Neural cell (in vitro differentiated cells): ENCODE measurements around the gene OR52W1. TPM values are rescaled to one million over a fixed set of nuclear protein-coding genes. Genes with fewer than 3 reads are reported as not detected.

Experiments used
- H2AFZ ChIP-seq: fragments of 200-600, 300-800 bp; sonication (generic), shearing (Covaris generic); 2 replicates; pipeline ENCODE4 v1.6.0; 2014; ENCODE audit warnings: low read depth, mild to moderate bottlenecking, antibody characterized with exemption, low read length, moderate library complexity
- H3F3A ChIP-seq: fragments of 200-600 bp; shearing (Covaris generic); 2 replicates; pipeline ENCODE4 v1.6.1; 2016; ENCODE audit warnings: mild to moderate bottlenecking, moderate library complexity, mixed read lengths, antibody characterized with exemption, low read length; ENCODE audit not compliant: insufficient read depth, poor library complexity, severe bottlenecking
- H3K27ac ChIP-seq: fragments of 200-600, 300-800 bp; sonication (generic), shearing (Covaris generic); 2 replicates; pipeline ENCODE4 v1.5.1; 2014; ENCODE audit warnings: mild to moderate bottlenecking, low read length, moderate library complexity
- H3K27me3 ChIP-seq: fragments of 300-800, 200-600 bp; sonication (generic), shearing (Covaris generic); 2 replicates; pipeline ENCODE4 v1.6.0; 2014; ENCODE audit warnings: mild to moderate bottlenecking, low read depth, low read length, moderate library complexity; ENCODE audit not compliant: insufficient read depth
- H3K36me3 ChIP-seq: fragments of 300-800, 200-600 bp; sonication (generic), shearing (Covaris generic); 2 replicates; pipeline ENCODE4 v1.5.1; 2014; ENCODE audit warnings: mild to moderate bottlenecking, antibody characterized with exemption, low read length, moderate library complexity; ENCODE audit not compliant: insufficient read depth
- H3K4me2 ChIP-seq: fragments of 300-800, 200-600 bp; sonication (generic), shearing (Covaris generic); 2 replicates; pipeline ENCODE4 v1.6.0; 2014; ENCODE audit warnings: mild to moderate bottlenecking, low read length
- H3K4me3 ChIP-seq: fragments of 300-800, 200-600 bp; sonication (generic), shearing (Covaris generic); 2 replicates; pipeline ENCODE4 v1.5.1; 2014; ENCODE audit warnings: mild to moderate bottlenecking, low read length, moderate library complexity
- H3K79me2 ChIP-seq: fragments of 200-600 bp; shearing (Covaris generic); replicated peaks from 2 replicates; pipeline ENCODE4 v1.6.0; 2014; ENCODE audit warnings: mild to moderate bottlenecking, low read length, moderate library complexity; ENCODE audit not compliant: insufficient read depth
- H3K9ac ChIP-seq: fragments of 300-800, 200-600 bp; sonication (generic), shearing (Covaris generic); 2 replicates; pipeline ENCODE4 v1.6.1; 2016; ENCODE audit warnings: mild to moderate bottlenecking, low read length, mixed read lengths
- H3K9me2 ChIP-seq: fragments of 200-600 bp; shearing (Covaris generic); 2 replicates; pipeline ENCODE4 v1.6.1; 2016; ENCODE audit warnings: mild to moderate bottlenecking, low read length, mixed read lengths; ENCODE audit not compliant: insufficient read depth
- H3K9me3 ChIP-seq: fragments of 200-600, 300-800 bp; sonication (generic), shearing (Covaris generic); 2 replicates; pipeline ENCODE4 v1.6.1; 2016; ENCODE audit warnings: mild to moderate bottlenecking, mixed run types, low read length, moderate library complexity, mixed read lengths
- H4K20me1 ChIP-seq: fragments of 200-600 bp; shearing (Covaris generic); 2 replicates; pipeline ENCODE4 v1.6.1; 2016; ENCODE audit warnings: mild to moderate bottlenecking, mixed run types; ENCODE audit not compliant: insufficient read depth
- EP300 ChIP-seq: fragments of 450-650 bp; conservative IDR thresholded peaks from 2 replicates; pipeline ENCODE4 v1.6.1; 2014; ENCODE audit warnings: antibody characterized with exemption, mild to moderate bottlenecking, moderate library complexity; ENCODE audit not compliant: poor library complexity, severe bottlenecking
- EZH2 ChIP-seq: fragments of 200-600, 300-800 bp; shearing (Covaris generic), sonication (generic); IDR thresholded peaks from 2 replicates; pipeline ENCODE4 v1.6.1; 2014; ENCODE audit warnings: antibody characterized with exemption, low read length, borderline replicate concordance, mild to moderate bottlenecking; ENCODE audit not compliant: insufficient read depth, poor library complexity, severe bottlenecking
- MXI1 ChIP-seq: fragments of 450-650 bp; conservative IDR thresholded peaks from 2 replicates; pipeline ENCODE4 v1.6.1; 2014; ENCODE audit warnings: antibody characterized with exemption, mild to moderate bottlenecking; ENCODE audit not compliant: poor library complexity, severe bottlenecking
- POLR2AphosphoS5 ChIP-seq: IDR thresholded peaks from 2 replicates; pipeline ENCODE4 v1.6.1; 2012
- RAD21 ChIP-seq: fragments of 450-650 bp; conservative IDR thresholded peaks from 2 replicates; pipeline ENCODE4 v1.6.1; 2014; ENCODE audit warnings: antibody characterized with exemption, mild to moderate bottlenecking, moderate library complexity
- SMC3 ChIP-seq: fragments of 450-650 bp; conservative IDR thresholded peaks from 2 replicates; pipeline ENCODE4 v1.6.1; 2014; ENCODE audit warnings: antibody characterized with exemption, mild to moderate bottlenecking, moderate library complexity; ENCODE audit not compliant: poor library complexity
- TAF1 ChIP-seq: IDR thresholded peaks from 2 replicates; pipeline ENCODE4 v1.6.1; 2012; ENCODE audit warnings: low read depth
- polyA plus RNA-seq: library from polyadenylated mRNA; depleted of rRNA; stranded (reverse); fragments of >200 nt; gene quantifications from 2 replicates; pipeline ENCODE4 v1.2.3, GENCODE V29; 2014
- TF ChIP-seq, protein P1 (sequence below): fragments of 450-650 bp; IDR thresholded peaks from 2 replicates; pipeline ENCODE4 v1.5.1; 2014; ENCODE audit warnings: antibody characterized with exemption, mild to moderate bottlenecking, moderate library complexity; ENCODE audit not compliant: poor library complexity, severe bottlenecking
- TF ChIP-seq, protein P2 (sequence below): IDR thresholded peaks from 2 replicates; pipeline ENCODE4 v1.6.1; 2012; ENCODE audit warnings: borderline replicate concordance

Gene OR52W1
- polyA plus RNA-seq, 1 donor from 2014 or later = not detected

GRCh38 chr11:6191742-6192141 lies 7.3 kb upstream of the OR52W1 start:
- no peak overlapping the region for H3K4me3 ChIP-seq
- H3K36me3 ChIP-seq = no peaks in the 10 kb centered on the region
- H2AFZ ChIP-seq = no peak overlapping the region
- H3K9ac ChIP-seq = no peak overlapping the region
- H3K9me3 ChIP-seq = no peaks in the 10 kb centered on the region
- H3K9me2 ChIP-seq = no peaks in the 10 kb centered on the region
- H3F3A ChIP-seq = no peaks in the 10 kb centered on the region
- no peak overlapping the region for H3K27ac ChIP-seq
- H4K20me1 ChIP-seq = no peaks in the 10 kb centered on the region
- H3K27me3 ChIP-seq = no peaks in the 10 kb centered on the region
- no peaks in the 10 kb centered on the region for H3K79me2 ChIP-seq
- TF ChIP-seq TAF1 = no peak
- no peak for TF ChIP-seq RAD21
- TF ChIP-seq EP300 = no peak
- TF ChIP-seq, protein P1, sequence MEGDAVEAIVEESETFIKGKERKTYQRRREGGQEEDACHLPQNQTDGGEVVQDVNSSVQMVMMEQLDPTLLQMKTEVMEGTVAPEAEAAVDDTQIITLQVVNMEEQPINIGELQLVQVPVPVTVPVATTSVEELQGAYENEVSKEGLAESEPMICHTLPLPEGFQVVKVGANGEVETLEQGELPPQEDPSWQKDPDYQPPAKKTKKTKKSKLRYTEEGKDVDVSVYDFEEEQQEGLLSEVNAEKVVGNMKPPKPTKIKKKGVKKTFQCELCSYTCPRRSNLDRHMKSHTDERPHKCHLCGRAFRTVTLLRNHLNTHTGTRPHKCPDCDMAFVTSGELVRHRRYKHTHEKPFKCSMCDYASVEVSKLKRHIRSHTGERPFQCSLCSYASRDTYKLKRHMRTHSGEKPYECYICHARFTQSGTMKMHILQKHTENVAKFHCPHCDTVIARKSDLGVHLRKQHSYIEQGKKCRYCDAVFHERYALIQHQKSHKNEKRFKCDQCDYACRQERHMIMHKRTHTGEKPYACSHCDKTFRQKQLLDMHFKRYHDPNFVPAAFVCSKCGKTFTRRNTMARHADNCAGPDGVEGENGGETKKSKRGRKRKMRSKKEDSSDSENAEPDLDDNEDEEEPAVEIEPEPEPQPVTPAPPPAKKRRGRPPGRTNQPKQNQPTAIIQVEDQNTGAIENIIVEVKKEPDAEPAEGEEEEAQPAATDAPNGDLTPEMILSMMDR = no peak
- no peak for TF ChIP-seq EZH2
- no peak for TF ChIP-seq SMC3
- TF ChIP-seq, protein P2, sequence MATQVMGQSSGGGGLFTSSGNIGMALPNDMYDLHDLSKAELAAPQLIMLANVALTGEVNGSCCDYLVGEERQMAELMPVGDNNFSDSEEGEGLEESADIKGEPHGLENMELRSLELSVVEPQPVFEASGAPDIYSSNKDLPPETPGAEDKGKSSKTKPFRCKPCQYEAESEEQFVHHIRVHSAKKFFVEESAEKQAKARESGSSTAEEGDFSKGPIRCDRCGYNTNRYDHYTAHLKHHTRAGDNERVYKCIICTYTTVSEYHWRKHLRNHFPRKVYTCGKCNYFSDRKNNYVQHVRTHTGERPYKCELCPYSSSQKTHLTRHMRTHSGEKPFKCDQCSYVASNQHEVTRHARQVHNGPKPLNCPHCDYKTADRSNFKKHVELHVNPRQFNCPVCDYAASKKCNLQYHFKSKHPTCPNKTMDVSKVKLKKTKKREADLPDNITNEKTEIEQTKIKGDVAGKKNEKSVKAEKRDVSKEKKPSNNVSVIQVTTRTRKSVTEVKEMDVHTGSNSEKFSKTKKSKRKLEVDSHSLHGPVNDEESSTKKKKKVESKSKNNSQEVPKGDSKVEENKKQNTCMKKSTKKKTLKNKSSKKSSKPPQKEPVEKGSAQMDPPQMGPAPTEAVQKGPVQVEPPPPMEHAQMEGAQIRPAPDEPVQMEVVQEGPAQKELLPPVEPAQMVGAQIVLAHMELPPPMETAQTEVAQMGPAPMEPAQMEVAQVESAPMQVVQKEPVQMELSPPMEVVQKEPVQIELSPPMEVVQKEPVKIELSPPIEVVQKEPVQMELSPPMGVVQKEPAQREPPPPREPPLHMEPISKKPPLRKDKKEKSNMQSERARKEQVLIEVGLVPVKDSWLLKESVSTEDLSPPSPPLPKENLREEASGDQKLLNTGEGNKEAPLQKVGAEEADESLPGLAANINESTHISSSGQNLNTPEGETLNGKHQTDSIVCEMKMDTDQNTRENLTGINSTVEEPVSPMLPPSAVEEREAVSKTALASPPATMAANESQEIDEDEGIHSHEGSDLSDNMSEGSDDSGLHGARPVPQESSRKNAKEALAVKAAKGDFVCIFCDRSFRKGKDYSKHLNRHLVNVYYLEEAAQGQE = no peak
- H3K4me2 ChIP-seq = no peak overlapping the region

DNA sequence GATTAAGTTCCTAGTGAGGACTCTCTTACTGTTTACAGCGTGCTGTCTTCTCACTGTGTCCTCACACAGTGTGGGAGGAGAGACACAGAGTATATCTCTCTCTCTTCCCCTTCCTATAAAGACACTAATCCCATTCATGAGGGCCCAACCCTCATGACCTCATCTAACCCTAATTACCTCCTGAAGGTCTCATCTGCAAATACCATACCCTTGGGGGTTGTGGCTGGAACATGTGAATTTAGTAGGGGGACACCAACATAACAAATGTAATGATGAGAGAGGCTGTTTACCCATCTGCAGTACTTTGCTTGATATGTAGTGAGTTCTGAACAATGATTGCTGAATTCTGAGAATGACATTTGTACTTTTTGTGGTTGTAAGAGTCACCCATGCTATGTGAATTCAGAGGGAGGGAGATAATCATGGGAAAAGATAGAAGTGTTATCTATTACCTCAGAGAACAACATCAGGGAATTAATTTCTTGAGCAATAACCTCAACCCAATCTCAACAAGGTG lies 4.9 kb upstream of the OR52W1 start:
- H3F3A ChIP-seq = no peaks in the 10 kb centered on the region
- no peak overlapping the region for H3K4me2 ChIP-seq
- no peak overlapping the region for H3K9ac ChIP-seq
- no peak overlapping the region for H3K4me3 ChIP-seq
- H3K9me2 ChIP-seq = no peaks in the 10 kb centered on the region
- H3K79me2 ChIP-seq = no peaks in the 10 kb centered on the region
- H3K36me3 ChIP-seq = no peaks in the 10 kb centered on the region
- H3K27ac ChIP-seq = no peak overlapping the region
- TF ChIP-seq SMC3 = no peak
- no peak for TF ChIP-seq POLR2AphosphoS5
- no peak for TF ChIP-seq RAD21
- no peaks in the 10 kb centered on the region for H3K9me3 ChIP-seq
- H3K27me3 ChIP-seq = no peaks in the 10 kb centered on the region
- H2AFZ ChIP-seq = no peak overlapping the region
- H4K20me1 ChIP-seq = no peaks in the 10 kb centered on the region

DNA sequence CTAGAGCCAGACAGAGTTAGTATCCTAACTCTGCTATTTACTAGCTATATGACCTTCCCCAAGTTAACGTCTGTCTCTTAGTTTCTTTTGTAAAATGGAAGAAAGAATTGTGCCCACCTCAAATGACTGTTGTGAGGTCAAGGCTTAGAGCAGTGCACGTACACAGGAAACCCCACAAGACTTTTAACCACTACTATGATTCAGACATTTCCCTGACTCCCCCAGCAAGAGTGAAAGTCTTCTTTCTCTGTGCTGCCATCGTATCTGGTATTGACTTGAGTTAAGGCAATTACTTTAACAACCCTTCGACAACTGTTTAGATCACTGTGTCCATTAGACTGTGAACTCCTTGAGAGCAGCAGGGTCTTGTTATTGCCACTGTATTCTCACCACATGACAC lies 2.6 kb upstream of the OR52W1 start:
- Histone ChIP-seq H3K9me2 (no peaks in the 10 kb centered on the region), H3K9ac (no peak overlapping the region), H3K4me3 (no peak overlapping the region), H3F3A (no peaks in the 10 kb centered on the region), H2AFZ (no peak overlapping the region), H3K27me3 (no peaks in the 10 kb centered on the region), H4K20me1 (no peaks in the 10 kb centered on the region), H3K27ac (no peak overlapping the region), H3K9me3 (no peaks in the 10 kb centered on the region), H3K36me3 (no peaks in the 10 kb centered on the region), H3K79me2 (no peaks in the 10 kb centered on the region), H3K4me2 (no peak overlapping the region)
- TF ChIP-seq MXI1 = no peak
- TF ChIP-seq, protein P1 = no peak
- no peak for TF ChIP-seq RAD21
- TF ChIP-seq SMC3 = no peak
- TF ChIP-seq, protein P2 = no peak
- no peak for TF ChIP-seq EZH2
- no peak for TF ChIP-seq TAF1
- no peak for TF ChIP-seq POLR2AphosphoS5
- TF ChIP-seq EP300 = no peak
